Measurements from ENCODE around the gene PARP11. TPM values are rescaled to one million over a fixed set of nuclear protein-coding genes. Genes with fewer than 3 reads are reported as not detected.

PARP11 gene
- total RNA-seq, 1 experiment from 2014 or later: 8.0 TPM

GRCh38 chr12:3912863-3913262 is 39.7 kb upstream of the PARP11 start:
- POLR2A ChIA-PET: no interaction called here

GRCh38 chr12:3911409-3911808 is 38.2 kb upstream of the PARP11 start:
- Mint-ChIP-seq H3K4me3 (no peak overlapping the region), H3K9me3 (peaks cover 26% of the 10 kb centered on the region), H3K27ac (no peak overlapping the region), H3K36me3 (peaks cover 17% of the 10 kb centered on the region), H3K27me3 (ENCODE audit: low read depth) (0 out of 2 replicates have a peak, but pooled peaks cover 2% of the 10 kb centered on the region), H3K4me1 (peaks cover 21% of the 10 kb centered on the region)
- no peak for ATAC-seq
- CTCF ChIA-PET: no interaction called here
- POLR2A ChIA-PET: no interaction called here
- no peak for DNase-seq (ENCODE audit: low spot score)
- no peak for TF ChIP-seq ZNF281 (CRISPR knock-in tag; IDR thresholded peaks at IDR 0.05)
- no peak for TF ChIP-seq AFF4 (CRISPR knock-in tag; IDR thresholded peaks at IDR 0.05; ENCODE audit: borderline replicate concordance)
- no peak for TF ChIP-seq NFE2L1 (CRISPR knock-in tag; IDR thresholded peaks at IDR 0.05)
- TF ChIP-seq NR2C2 (CRISPR knock-in tag; IDR thresholded peaks at IDR 0.05): no peak
- TF ChIP-seq NFATC4 (CRISPR knock-in tag; IDR thresholded peaks at IDR 0.05): no peak
- TF ChIP-seq ATF6 (CRISPR knock-in tag; IDR thresholded peaks at IDR 0.05): no peak
- no peak for TF ChIP-seq GRHL2 (CRISPR knock-in tag; IDR thresholded peaks at IDR 0.05; ENCODE audit: insufficient replicate concordance, severe bottlenecking)
- no peak for TF ChIP-seq TEAD1 (CRISPR knock-in tag; IDR thresholded peaks at IDR 0.05)

More at GRCh38 chr12:3912863-3913262, 39.7 kb upstream of the PARP11 start:
- DNase-seq (ENCODE audit: low spot score) (no peak), ATAC-seq (no peak)
- H3K4me1 Mint-ChIP-seq: peaks cover 21% of the 10 kb centered on the region
- peaks cover 26% of the 10 kb centered on the region for H3K9me3 Mint-ChIP-seq
- peaks cover 17% of the 10 kb centered on the region for H3K36me3 Mint-ChIP-seq
- no peak overlapping the region for H3K27ac Mint-ChIP-seq
- 0 out of 2 replicates have a peak, but pooled peaks cover 2% of the 10 kb centered on the region for H3K27me3 Mint-ChIP-seq (ENCODE audit: low read depth)
- CTCF ChIA-PET: no interaction called here
- TF ChIP-seq ZNF121 (CRISPR knock-in tag; IDR thresholded peaks at IDR 0.05): peak; percentile 76; the same call in 1 of the 2 replicates
- TF ChIP-seq ZNF512 (CRISPR knock-in tag; IDR thresholded peaks at IDR 0.05; ENCODE audit: borderline replicate concordance): no peak
- peak; percentile 56; the same call in 1 of the 2 replicates for TF ChIP-seq GTF2I (CRISPR knock-in tag; conservative IDR thresholded peaks at IDR 0.05)
- H3K4me3 Mint-ChIP-seq: no peak overlapping the region

- Mint-ChIP-seq H3K27me3 (ENCODE audit: low read depth) (no peaks in the 10 kb centered on the region), H3K4me3 (no peak overlapping the region), H3K36me3 (no peaks in the 10 kb centered on the region), H3K4me1 (peaks cover 11% of the 10 kb centered on the region), H3K27ac (no peak overlapping the region), H3K9me3 (no peaks in the 10 kb centered on the region; the same call in 1 of the 2 replicates)
- CTCF ChIA-PET: no interaction called here
- DNase-seq (ENCODE audit: low spot score): no peak
- TF ChIP-seq ZNF138 (CRISPR knock-in tag; conservative IDR thresholded peaks at IDR 0.05) (no peak), KAT7 (CRISPR knock-in tag; IDR thresholded peaks at IDR 0.05; ENCODE audit: borderline replicate concordance) (no peak), ZNF416 (CRISPR knock-in tag; IDR thresholded peaks at IDR 0.05) (no peak), ATF3 (CRISPR knock-in tag; conservative IDR thresholded peaks at IDR 0.05) (no peak), AFF4 (CRISPR knock-in tag; IDR thresholded peaks at IDR 0.05; ENCODE audit: borderline replicate concordance) (no peak), NR2C2 (CRISPR knock-in tag; IDR thresholded peaks at IDR 0.05) (no peak)
- ATAC-seq: no peak
- POLR2A ChIA-PET: interaction anchor here (1.1 kb wide), 1 partner anchor 9 kb away, joined by 3 read pairs; no protein-coding TSS in a partner anchor
Observed at GRCh38 chr12:3905664-3906063, 32.5 kb upstream of the PARP11 start.

All from WTC11 (cell line).